Measurements from ENCODE around the gene UQCC2.

DNA sequence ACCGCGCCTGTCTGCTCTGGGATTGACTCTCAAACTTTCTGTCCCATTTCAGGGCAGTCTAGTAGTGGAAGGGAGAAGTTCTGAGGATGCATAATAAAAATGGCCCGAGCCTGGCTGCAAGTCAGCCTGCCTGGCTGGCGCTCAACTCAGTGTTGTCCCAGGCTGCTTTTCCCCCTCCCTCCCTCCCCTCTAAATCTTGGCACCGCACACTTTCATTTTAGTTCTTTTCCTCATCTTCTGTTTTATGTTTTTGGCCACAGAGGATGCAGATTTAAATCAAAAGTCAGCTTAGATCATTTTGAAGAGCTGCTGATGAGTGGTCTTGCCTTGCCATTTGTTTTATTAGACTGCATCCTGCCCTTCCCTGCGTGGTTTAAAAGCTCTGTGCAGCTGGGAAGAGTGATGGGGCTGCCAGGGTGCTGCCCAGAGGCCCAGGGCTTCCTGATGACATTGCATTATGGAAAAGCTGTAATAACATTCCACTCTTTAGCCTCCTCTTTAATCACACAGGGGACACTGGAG is 6.5 kb upstream of the UQCC2 start:
- TF ChIP-seq CTCF (IDR thresholded peaks at IDR 0.05; ENCODE audit: low read depth, low read length, poor library complexity, severe bottlenecking) (no peak), EZH2phosphoT487 (IDR thresholded peaks at IDR 0.05; ENCODE audit: borderline replicate concordance, low read length) (no peak)
